GM12872 (cell line): ENCODE measurements around the gene GABBR2.

Experiments
- CTCF ChIP-seq: IDR thresholded peaks from 3 replicates; pipeline ENCODE4 v1.5.1; 2011; ENCODE audit warnings: low read depth, mild to moderate bottlenecking, low read length, moderate library complexity; ENCODE audit not compliant: insufficient read depth

Gene GABBR2

GRCh38 chr9:98692392-98692791, 16.3 kb downstream of the GABBR2 start:
- no peak for TF ChIP-seq CTCF

GRCh38 chr9:98691890-98692289, 16.8 kb downstream of the GABBR2 start:
- no peak for TF ChIP-seq CTCF

- TF ChIP-seq CTCF: no peak
Observed at GRCh38 chr9:98690686-98691085, 18.0 kb downstream of the GABBR2 start.

- no peak for TF ChIP-seq CTCF
Observed at GRCh38 chr9:98688710-98689495, 19.8 kb downstream of the GABBR2 start.

GRCh38 chr9:98687911-98688310, 20.8 kb downstream of the GABBR2 start:
- no peak for TF ChIP-seq CTCF

- TF ChIP-seq CTCF: no peak
Observed at GRCh38 chr9:98686961-98687855, 21.5 kb downstream of the GABBR2 start.

- peak; percentile 75 for TF ChIP-seq CTCF
Observed at GRCh38 chr9:98678244-98678842, 30.4 kb downstream of the GABBR2 start.
